Upper lobe of left lung (tissue), 4 donors: ENCODE measurements around the gene SLC30A1.

Experiments used
- CTCF ChIP-seq, 6 experiments: fragments of 450-650 bp in 4 of 6; fragments of 200-600 bp in 2 of 6; sonication (generic) in 2 of 6; IDR thresholded peaks; one replicate each; pipeline ENCODE4 v1.5.1; 2016 to 2019; ENCODE audit warnings: antibody characterized with exemption in 6 of 6
- EP300 ChIP-seq, 4 donors: sonication (generic); formaldehyde crosslinking; IDR thresholded peaks; one replicate each; pipeline ENCODE4 v1.5.1; 2017; ENCODE audit warnings: antibody characterized with exemption in 4 of 4, control low read depth in 2 of 4
- POLR2A ChIP-seq, 4 donors: fragments of 450-650 bp; IDR thresholded peaks; one replicate each; pipeline ENCODE4 v1.5.1; 2016 to 2017; ENCODE audit warnings: antibody characterized with exemption in 4 of 4, mild to moderate bottlenecking in 2 of 4
- POLR2AphosphoS5 ChIP-seq, 2 donors: sonication (generic); formaldehyde crosslinking; IDR thresholded peaks; one replicate each; pipeline ENCODE4 v1.5.1; 2017; ENCODE audit warnings: antibody characterized with exemption in 2 of 2

DNA sequence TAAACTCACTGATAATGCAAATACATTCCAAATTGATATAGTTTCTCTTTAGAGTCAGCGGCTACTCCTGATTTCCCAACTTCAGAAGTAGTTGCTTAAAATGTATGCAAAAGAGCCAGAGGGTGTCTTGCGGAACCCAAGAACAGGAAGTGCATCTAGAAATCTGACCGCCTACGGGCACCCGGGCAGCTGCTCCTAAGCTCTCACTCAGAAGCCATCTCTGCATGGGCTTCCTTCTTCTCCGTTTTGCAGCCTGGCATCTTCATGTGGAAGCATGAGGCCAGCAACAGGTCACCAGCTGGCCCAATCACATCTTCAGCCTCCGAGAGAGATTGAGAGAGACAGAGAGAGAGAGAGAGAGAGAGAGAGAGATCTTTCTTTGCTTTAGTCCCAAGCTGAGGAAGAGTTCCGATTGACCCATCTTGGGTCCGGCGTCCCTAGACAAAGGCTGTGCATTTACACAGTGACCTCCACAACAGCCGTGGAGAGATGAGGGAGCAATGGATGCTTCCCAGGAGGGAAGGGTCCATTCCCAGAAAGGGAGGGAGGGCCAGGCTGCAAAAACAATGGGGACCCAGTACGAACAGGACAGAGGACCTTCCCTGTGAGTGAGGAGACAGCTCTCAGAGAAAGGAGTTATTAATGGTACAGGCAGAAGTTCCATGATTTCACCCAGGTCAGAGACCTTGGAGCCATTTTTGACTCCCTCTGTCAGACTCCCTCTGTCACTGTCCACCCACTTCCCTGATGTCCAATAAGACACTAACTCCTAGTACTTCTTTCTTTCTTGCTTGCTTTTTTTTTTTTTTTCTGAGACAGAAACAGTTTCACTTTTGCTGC, 28.2 kb upstream of the SLC30A1 start:
- no peak for TF ChIP-seq CTCF (IDR thresholded peaks at IDR 0.05)
- no peak for TF ChIP-seq POLR2AphosphoS5 (IDR thresholded peaks at IDR 0.05)
- no peak for TF ChIP-seq EP300 (IDR thresholded peaks at IDR 0.05)
- TF ChIP-seq POLR2A (IDR thresholded peaks at IDR 0.05), result peak in 1 of 4 donors; percentile 39
